Stimulated activated effector memory CD8-positive, alpha-beta T cell treated with anti-CD3 and anti-CD28 coated beads, Interleukin-12 subunit alpha, Interleukin-12 subunit beta, amount 100 ng/mL, for 72 hours (primary cell): ENCODE measurements around the gene SUFU.

ENCODE experiments used
- ATAC-seq: fragments of 150-1000 bp; cut with Tn5 transposase; 2 replicates; pipeline ENCODE4 v1.10.0; 2021
- DNase-seq, 2 donors: peaks; one replicate each; pipeline ENCODE4 v3.0.0; 2021 to 2022; ENCODE audit warnings: low spot score in 2 of 2
- H3K27ac Mint-ChIP-seq: one replicate; pipeline ENCODE4 v1.8.0; 2022; ENCODE audit warnings: mild to moderate bottlenecking, mixed read lengths
- H3K36me3 Mint-ChIP-seq: one replicate; pipeline ENCODE4 v1.8.0; 2022; ENCODE audit warnings: mild to moderate bottlenecking, mixed read lengths
- H3K4me1 Mint-ChIP-seq: one replicate; pipeline ENCODE4 v1.8.0; 2022; ENCODE audit warnings: mixed read lengths
- H3K4me3 Mint-ChIP-seq: one replicate; pipeline ENCODE4 v1.8.0; 2022; ENCODE audit warnings: mild to moderate bottlenecking, mixed read lengths
- H3K9me3 Mint-ChIP-seq: one replicate; pipeline ENCODE4 v1.8.0; 2022; ENCODE audit warnings: mixed read lengths

Gene SUFU

DNA sequence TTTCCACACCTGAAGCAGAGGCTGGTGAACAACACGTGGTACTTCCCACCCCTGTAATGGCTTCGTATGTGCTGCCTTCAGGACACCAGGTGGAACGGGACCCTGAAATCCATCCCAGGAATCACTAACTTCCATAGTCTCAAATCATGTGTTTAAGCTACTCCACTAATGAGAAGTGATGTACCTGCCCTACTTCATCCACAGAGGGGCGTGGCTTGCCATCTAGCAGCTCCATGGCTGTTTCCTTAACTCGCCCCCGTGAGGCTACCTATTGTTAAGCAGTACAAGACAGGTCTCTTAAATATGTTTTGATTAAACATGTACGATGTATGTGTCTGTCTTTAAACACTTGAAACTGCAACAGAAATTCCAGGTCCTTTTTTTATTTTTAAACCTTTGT, 178.6 kb downstream of the SUFU start:
- Mint-ChIP-seq H3K4me1 (peaks cover 26% of the 10 kb centered on the region), H3K4me3 (no peak overlapping the region), H3K36me3 (peaks cover 78% of the 10 kb centered on the region), H3K9me3 (no peaks in the 10 kb centered on the region), H3K27ac (peak overlapping the region; percentile 30)
- ATAC-seq (no peak), DNase-seq (no peak)

DNA sequence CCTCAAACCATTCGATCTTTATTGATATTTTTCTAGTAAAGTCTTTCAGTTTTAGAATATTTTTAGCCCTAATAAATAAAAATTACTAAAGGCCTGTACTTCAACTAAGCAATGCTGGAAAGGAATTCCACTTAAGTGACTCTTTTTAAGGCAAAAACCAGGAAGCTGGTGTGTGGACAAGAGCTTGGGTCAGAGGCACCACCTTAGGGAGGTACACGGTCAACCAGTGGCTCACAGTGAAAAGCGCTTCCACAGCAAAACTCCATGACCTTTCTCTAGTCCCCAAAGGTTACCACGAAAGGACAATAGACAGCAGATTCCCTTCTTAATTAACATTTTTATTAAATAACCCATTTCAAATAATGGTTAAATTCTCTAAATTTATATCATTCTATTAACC, 179.2 kb downstream of the SUFU start:
- Mint-ChIP-seq H3K36me3 (peaks cover 81% of the 10 kb centered on the region), H3K4me1 (peaks cover 26% of the 10 kb centered on the region), H3K4me3 (no peak overlapping the region), H3K27ac (peak overlapping the region; percentile 29), H3K9me3 (no peaks in the 10 kb centered on the region)
- no peak for ATAC-seq
- DNase-seq, result no peak
